ENCODE results near the gene AFP.

Gene AFP

GRCh38 chr4:73415807-73416238 lies 20.2 kb upstream of the AFP start:
- no peak for DNase-seq

GRCh38 chr4:73416423-73417087 lies 19.5 kb upstream of the AFP start:
- no peak for DNase-seq

- DNase-seq, result no peak
Measured at GRCh38 chr4:73417342-73417741, 18.7 kb upstream of the AFP start.

- DNase-seq, result no peak
Measured at GRCh38 chr4:73417973-73418372, 18.0 kb upstream of the AFP start.

GRCh38 chr4:73418677-73419076 lies 17.3 kb upstream of the AFP start:
- no peak for DNase-seq

GRCh38 chr4:73419106-73420038 lies 16.6 kb upstream of the AFP start:
- DNase-seq, result no peak

GRCh38 chr4:73420615-73421014 lies 15.4 kb upstream of the AFP start:
- DNase-seq, result no peak

GRCh38 chr4:73421708-73422457 lies 14.1 kb upstream of the AFP start:
- DNase-seq, result no peak

GRCh38 chr4:73422458-73422752 lies 13.6 kb upstream of the AFP start:
- DNase-seq, result no peak

- no peak for DNase-seq
Measured at GRCh38 chr4:73423184-73423583, 12.8 kb upstream of the AFP start.

GRCh38 chr4:73426666-73427065 lies 9.4 kb upstream of the AFP start:
- no peak for DNase-seq

GRCh38 chr4:73429118-73429517 lies 6.9 kb upstream of the AFP start:
- no peak for DNase-seq

- DNase-seq, result no peak
Measured at GRCh38 chr4:73429826-73430587, 6.0 kb upstream of the AFP start.

GRCh38 chr4:73431813-73432168 lies 4.2 kb upstream of the AFP start:
- no peak for DNase-seq

GRCh38 chr4:73432169-73433000 lies 3.6 kb upstream of the AFP start:
- no peak for DNase-seq

- no peak for DNase-seq
Measured at GRCh38 chr4:73433140-73433539, 2.9 kb upstream of the AFP start.

GRCh38 chr4:73434311-73434710 lies 1.7 kb upstream of the AFP start:
- no peak for DNase-seq

GRCh38 chr4:73436674-73437557 lies 895 bp downstream of the AFP start:
- no peak for DNase-seq

- DNase-seq, result no peak
Measured at GRCh38 chr4:73437558-73437956, 1.5 kb downstream of the AFP start.

- no peak for DNase-seq
Measured at GRCh38 chr4:73438048-73438447, 2.0 kb downstream of the AFP start.

GRCh38 chr4:73438582-73439215 lies 2.7 kb downstream of the AFP start:
- DNase-seq, result no peak

Data from NCI-H2029 (cell line).